Endodermal cell (in vitro differentiated cells): ENCODE measurements around the gene CREBL2. TPM values are rescaled to one million over a fixed set of nuclear protein-coding genes. Genes with fewer than 3 reads are reported as not detected.

Source experiments
- DNase-seq: peaks from one replicate; pipeline ENCODE4 v3.0.0-alpha.2; 2017
- H3K27ac ChIP-seq: 2 replicates; pipeline ENCODE4 v1.5.1; 2013; ENCODE audit warnings: mild to moderate bottlenecking, low read depth, low read length, moderate library complexity
- H3K27me3 ChIP-seq: 2 replicates; pipeline ENCODE4 v1.6.1; 2013; ENCODE audit warnings: mild to moderate bottlenecking, low read length, moderate library complexity; ENCODE audit not compliant: insufficient read depth, control insufficient read depth, poor library complexity, severe bottlenecking
- H3K36me3 ChIP-seq: 2 replicates; pipeline ENCODE4 v1.7.0; 2013; ENCODE audit warnings: mild to moderate bottlenecking, low read length, moderate library complexity; ENCODE audit not compliant: control insufficient read depth, insufficient read depth
- H3K4me1 ChIP-seq: one replicate; pipeline ENCODE4 v1.7.0; 2013; ENCODE audit warnings: low read length; ENCODE audit not compliant: control insufficient read depth, insufficient read depth
- H3K4me3 ChIP-seq: 2 replicates; pipeline ENCODE4 v1.5.1; 2013; ENCODE audit warnings: mild to moderate bottlenecking, low read length, moderate library complexity
- H3K9ac ChIP-seq: 2 replicates; pipeline ENCODE4 v1.6.1; 2013; ENCODE audit warnings: mild to moderate bottlenecking, low read length, moderate library complexity; ENCODE audit not compliant: poor library complexity, severe bottlenecking; ENCODE audit errors: extremely low read depth
- H3K9me3 ChIP-seq: 2 replicates; pipeline ENCODE4 v1.6.1; 2013; ENCODE audit warnings: mild to moderate bottlenecking, low read length, moderate library complexity; ENCODE audit not compliant: control insufficient read depth
- H3K27ac Mint-ChIP-seq: 2 replicates; pipeline ENCODE4 v1.8.0; 2020; ENCODE audit warnings: mixed read lengths
- H3K27me3 Mint-ChIP-seq: 2 replicates; pipeline ENCODE4 v1.8.0; 2021; ENCODE audit warnings: mild to moderate bottlenecking, mixed read lengths; ENCODE audit not compliant: insufficient read depth
- H3K36me3 Mint-ChIP-seq: 2 replicates; pipeline ENCODE4 v1.8.0; 2020; ENCODE audit warnings: low read depth, mixed read lengths
- H3K4me1 Mint-ChIP-seq: 2 replicates; pipeline ENCODE4 v1.8.0; 2020; ENCODE audit warnings: mixed read lengths
- H3K4me3 Mint-ChIP-seq: 2 replicates; pipeline ENCODE4 v1.8.0; 2020; ENCODE audit warnings: mild to moderate bottlenecking, moderate library complexity, mixed read lengths
- H3K9me3 Mint-ChIP-seq: 2 replicates; pipeline ENCODE4 v1.8.0; 2020; ENCODE audit warnings: mild to moderate bottlenecking, mixed read lengths
- WGBS, 2 experiments: methylation state at CpG; one replicate each; pipeline versions ENCODE4 v1.1.5 to v1.1.7; 2013; ENCODE audit warnings: missing lambda C conversion rate in 2 of 2, mixed read lengths in 1 of 2; ENCODE audit not compliant: insufficient coverage in 1 of 2, insufficient read length in 1 of 2; 5-methylcytosine and 5-hydroxymethylcytosine counted together
- total RNA-seq, 2 donors: library from RNA; stranded (reverse); fragmentation: NEBNext Ultra II Directional in 1 of 2; extraction: Animal tissue kit (Norgen Biotek cat#: 25700) in 1 of 2; gene quantifications; 2 replicates in 1 of 2; 3 replicates in 1 of 2; pipeline ENCODE4 v1.2.1, GENCODE V29; 2021
- TF ChIP-seq, protein P1 (sequence below): fragments of 200-600 bp; sonication (generic); conservative IDR thresholded peaks from 2 replicates; pipeline ENCODE4 v1.5.0; 2021; ENCODE audit warnings: antibody characterized with exemption, mild to moderate bottlenecking

The CREBL2 gene
- total RNA-seq, 2 donors from 2014 or later = 27.2 to 46.9 TPM

DNA sequence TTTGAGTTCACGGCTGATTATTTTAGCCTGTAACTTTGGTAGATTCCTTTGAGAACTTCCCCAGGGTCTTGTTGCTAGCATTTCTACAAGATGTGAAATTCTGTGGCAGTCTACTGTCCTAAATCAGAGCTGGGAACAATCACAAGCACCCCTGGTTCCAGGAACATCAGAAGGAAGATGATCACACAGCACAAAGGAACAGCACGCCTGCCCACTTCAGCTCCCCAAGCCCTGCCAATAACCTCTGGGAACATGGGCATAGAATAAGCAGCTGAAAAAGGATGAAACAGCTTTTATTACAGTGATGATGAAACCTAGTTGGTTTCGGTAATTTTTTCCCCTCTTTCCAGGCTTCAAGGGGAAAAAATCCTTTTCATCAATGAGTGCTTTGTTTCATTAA is 72.0 kb downstream of the CREBL2 start:
- no peaks in the 10 kb centered on the region for H3K36me3 ChIP-seq
- no peaks in the 10 kb centered on the region for H3K36me3 Mint-ChIP-seq
- H3K4me3 ChIP-seq = peak overlapping the region; percentile 85
- H3K27me3 ChIP-seq = no peaks in the 10 kb centered on the region
- H3K9me3 Mint-ChIP-seq = no peaks in the 10 kb centered on the region
- H3K4me1 Mint-ChIP-seq = peaks cover 28% of the 10 kb centered on the region
- no peak overlapping the region for H3K27ac Mint-ChIP-seq
- peak overlapping the region; percentile 62 for H3K27ac ChIP-seq
- peak overlapping the region; percentile 11 for H3K9ac ChIP-seq
- peaks cover 5% of the 10 kb centered on the region for H3K4me1 ChIP-seq
- TF ChIP-seq, protein P1, sequence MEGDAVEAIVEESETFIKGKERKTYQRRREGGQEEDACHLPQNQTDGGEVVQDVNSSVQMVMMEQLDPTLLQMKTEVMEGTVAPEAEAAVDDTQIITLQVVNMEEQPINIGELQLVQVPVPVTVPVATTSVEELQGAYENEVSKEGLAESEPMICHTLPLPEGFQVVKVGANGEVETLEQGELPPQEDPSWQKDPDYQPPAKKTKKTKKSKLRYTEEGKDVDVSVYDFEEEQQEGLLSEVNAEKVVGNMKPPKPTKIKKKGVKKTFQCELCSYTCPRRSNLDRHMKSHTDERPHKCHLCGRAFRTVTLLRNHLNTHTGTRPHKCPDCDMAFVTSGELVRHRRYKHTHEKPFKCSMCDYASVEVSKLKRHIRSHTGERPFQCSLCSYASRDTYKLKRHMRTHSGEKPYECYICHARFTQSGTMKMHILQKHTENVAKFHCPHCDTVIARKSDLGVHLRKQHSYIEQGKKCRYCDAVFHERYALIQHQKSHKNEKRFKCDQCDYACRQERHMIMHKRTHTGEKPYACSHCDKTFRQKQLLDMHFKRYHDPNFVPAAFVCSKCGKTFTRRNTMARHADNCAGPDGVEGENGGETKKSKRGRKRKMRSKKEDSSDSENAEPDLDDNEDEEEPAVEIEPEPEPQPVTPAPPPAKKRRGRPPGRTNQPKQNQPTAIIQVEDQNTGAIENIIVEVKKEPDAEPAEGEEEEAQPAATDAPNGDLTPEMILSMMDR = no peak
- 52 to 70% methylated on average over 2 to 3 of the region's 3 CpGs for WGBS, 2 experiments
- no peaks in the 10 kb centered on the region for H3K9me3 ChIP-seq
- H3K4me3 Mint-ChIP-seq = peak overlapping the region; percentile 53
- H3K27me3 Mint-ChIP-seq = peaks cover 46% of the 10 kb centered on the region
- DNase-seq = peak; percentile 55

DNA sequence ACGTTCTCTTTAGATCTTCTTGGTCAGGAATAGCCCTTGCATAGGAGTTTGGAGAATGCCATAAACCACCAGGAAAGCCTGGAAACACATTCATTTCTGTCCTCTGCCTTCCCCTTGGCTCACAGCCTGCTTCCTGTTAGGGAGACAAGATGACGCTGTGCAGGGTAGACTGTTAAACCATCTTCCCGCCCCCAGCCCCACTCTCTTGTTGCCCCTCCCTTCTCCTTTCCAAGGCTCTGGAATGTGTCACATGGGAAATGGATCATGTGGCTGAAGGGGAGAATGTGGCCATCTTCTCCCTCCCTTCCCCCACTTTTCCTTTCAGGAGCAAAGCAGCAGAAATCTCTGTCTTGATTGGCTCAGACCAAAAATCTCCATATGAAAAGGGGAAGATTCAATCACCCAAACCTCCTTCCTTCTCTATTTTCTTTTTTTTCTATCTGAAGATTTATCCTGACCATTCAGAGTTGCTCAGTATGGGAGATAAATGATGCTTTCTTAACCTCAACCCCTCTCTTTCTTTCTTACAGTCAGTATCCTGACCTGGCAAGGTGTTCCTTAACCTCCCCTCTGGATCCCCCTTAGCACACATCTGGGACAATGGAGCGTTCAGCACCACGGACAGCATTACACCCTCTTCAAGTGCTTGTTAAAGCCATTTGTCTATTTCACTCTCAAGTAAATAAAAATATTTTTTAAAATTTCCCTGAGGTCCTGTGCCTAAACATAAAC is 72.9 kb downstream of the CREBL2 start:
- TF ChIP-seq, protein P1 = no peak
- no peaks in the 10 kb centered on the region for H3K9me3 Mint-ChIP-seq
- 0 to 2% methylated on average over 4 to 5 of the region's 5 CpGs for WGBS, 2 experiments
- peaks cover 38% of the 10 kb centered on the region for H3K27me3 Mint-ChIP-seq
- peak; percentile 95 for DNase-seq
- no peaks in the 10 kb centered on the region for H3K27me3 ChIP-seq
- H3K4me1 Mint-ChIP-seq = peaks cover 25% of the 10 kb centered on the region
- H3K4me3 Mint-ChIP-seq = peak overlapping the region; percentile 53
- H3K36me3 ChIP-seq = no peaks in the 10 kb centered on the region
- peaks cover 5% of the 10 kb centered on the region for H3K4me1 ChIP-seq
- peak overlapping the region; percentile 85 for H3K4me3 ChIP-seq
- peak overlapping the region; percentile 11 for H3K9ac ChIP-seq
- H3K9me3 ChIP-seq = no peaks in the 10 kb centered on the region
- H3K27ac ChIP-seq = peak overlapping the region; percentile 82
- no peaks in the 10 kb centered on the region for H3K36me3 Mint-ChIP-seq
- peak overlapping the region; percentile 77 for H3K27ac Mint-ChIP-seq

DNA sequence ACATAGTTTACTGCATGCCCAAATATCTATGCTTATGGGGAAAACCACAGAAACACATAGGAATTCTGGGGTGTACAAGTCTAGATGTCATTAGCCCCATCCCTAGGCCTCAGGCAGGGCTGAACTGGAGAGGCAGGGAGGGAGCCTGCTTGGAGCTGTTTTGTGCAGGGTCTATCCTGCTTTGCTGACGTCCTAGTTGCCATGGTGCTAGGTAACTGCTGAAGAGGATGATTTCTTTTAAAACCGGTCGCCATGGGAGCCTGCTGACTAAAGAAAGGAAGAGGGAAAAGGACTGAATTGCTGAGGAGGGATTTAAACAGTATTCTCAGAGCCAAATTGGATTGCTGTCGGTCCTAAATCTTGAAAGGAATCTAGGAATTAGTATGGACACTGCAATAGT is 73.6 kb downstream of the CREBL2 start:
- 52 to 62% methylated on average over 2 to 4 of the region's 4 CpGs for WGBS, 2 experiments
- no peak overlapping the region for H3K4me3 ChIP-seq
- H3K4me3 Mint-ChIP-seq = no peak overlapping the region
- H3K9ac ChIP-seq = no peak overlapping the region
- no peaks in the 10 kb centered on the region for H3K27me3 ChIP-seq
- H3K36me3 ChIP-seq = no peaks in the 10 kb centered on the region
- H3K36me3 Mint-ChIP-seq = no peaks in the 10 kb centered on the region
- H3K4me1 ChIP-seq = peaks cover 5% of the 10 kb centered on the region
- peaks cover 24% of the 10 kb centered on the region for H3K4me1 Mint-ChIP-seq
- TF ChIP-seq, protein P1 = no peak
- H3K27me3 Mint-ChIP-seq = peaks cover 32% of the 10 kb centered on the region
- no peaks in the 10 kb centered on the region for H3K9me3 Mint-ChIP-seq
- no peaks in the 10 kb centered on the region for H3K9me3 ChIP-seq
- peak overlapping the region; percentile 82 for H3K27ac ChIP-seq
- peak; percentile 61 for DNase-seq
- no peak overlapping the region for H3K27ac Mint-ChIP-seq
